ENCODE measurements around the gene YPEL1. TPM values are rescaled to one million over a fixed set of nuclear protein-coding genes. Genes with fewer than 3 reads are reported as not detected.

YPEL1 gene
- total and polyA plus RNA-seq, 4 experiments from 2014 or later: 4.9 to 9.8 (median 6.6) TPM

GRCh38 chr22:21761086-21761485, 25.5 kb upstream of the YPEL1 start:
- ChIA-PET CTCF (ENCODE audit: partially characterized antibody) (interaction anchor here (0.6 kb wide), 1 partner anchor 165 kb away, joined by 5 read pairs; no protein-coding TSS in a partner anchor), POLR2A (ENCODE audit: partially characterized antibody) (interaction anchor here (0.7 to 1.8 kb wide), 2 partner anchors 26 to 1740 kb away, joined by 4 to 6 read pairs; partner anchors contain the start of gene YPEL1)
- Mint-ChIP-seq H3K4me3 (no peak overlapping the region), H3K4me1 (peaks cover 32 to 56% (median 46%) of the 10 kb centered on the region in 4 donors), H3K36me3 (peaks cover 32 to 77% of the 10 kb centered on the region in 2 donors), H3K9me3 (no peaks in the 10 kb centered on the region), H3K27ac (peak overlapping the region in 1 of 7 donors; percentile 38), H3K27me3 (no peaks in the 10 kb centered on the region)
- H3K27ac ChIP-seq (ENCODE audit: low read depth, low read length): no peak overlapping the region
- intact Hi-C loops (cut with micrococcal nuclease): no loop called here
- H3K4me3 ChIP-seq (ENCODE audit: low read length in 2 of 2): no peak overlapping the region
- H3K4me1 ChIP-seq (ENCODE audit: insufficient read depth, low read length): peaks cover 61% of the 10 kb centered on the region
- no peaks in the 10 kb centered on the region for H3K9me3 ChIP-seq (ENCODE audit: control insufficient read depth in 1 of 2, low read length in 2 of 2)
- H3K27me3 ChIP-seq (ENCODE audit: insufficient read depth, low read length): no peaks in the 10 kb centered on the region
- peaks cover 42% of the 10 kb centered on the region for H3K36me3 ChIP-seq (ENCODE audit: insufficient read depth, low read length)
- no peak for DNase-seq

GRCh38 chr22:21760640-21761039, 25.0 kb upstream of the YPEL1 start:
- Histone ChIP-seq H3K4me3 (ENCODE audit: low read length in 2 of 2) (no peak overlapping the region), H3K36me3 (ENCODE audit: insufficient read depth, low read length) (peaks cover 42% of the 10 kb centered on the region), H3K9me3 (ENCODE audit: control insufficient read depth in 1 of 2, low read length in 2 of 2) (no peaks in the 10 kb centered on the region), H3K27me3 (ENCODE audit: insufficient read depth, low read length) (no peaks in the 10 kb centered on the region), H3K27ac (ENCODE audit: low read depth, low read length) (no peak overlapping the region), H3K4me1 (ENCODE audit: insufficient read depth, low read length) (peaks cover 60% of the 10 kb centered on the region)
- Mint-ChIP-seq H3K36me3 (peaks cover 30 to 80% of the 10 kb centered on the region in 2 donors), H3K27ac (peak overlapping the region in 2 of 7 donors; percentile 19 to 64), H3K9me3 (no peaks in the 10 kb centered on the region), H3K4me1 (peaks cover 31 to 52% (median 42%) of the 10 kb centered on the region in 4 donors), H3K27me3 (no peaks in the 10 kb centered on the region), H3K4me3 (no peak overlapping the region)
- DNase-seq: no peak
- intact Hi-C loops (cut with micrococcal nuclease): no loop called here
- CTCF ChIA-PET (ENCODE audit: partially characterized antibody): no interaction called here
- POLR2A ChIA-PET (ENCODE audit: partially characterized antibody): interaction anchor here (0.7 to 1.8 kb wide), 2 partner anchors 25 to 1739 kb away, joined by 4 to 6 read pairs; partner anchors contain the start of gene YPEL1

- Mint-ChIP-seq H3K27me3 (no peaks in the 10 kb centered on the region), H3K4me1 (peaks cover 23 to 43% (median 34%) of the 10 kb centered on the region in 4 donors), H3K9me3 (no peaks in the 10 kb centered on the region), H3K4me3 (no peak overlapping the region), H3K27ac (peak overlapping the region in 1 of 7 donors; percentile 60), H3K36me3 (peaks cover 27 to 73% of the 10 kb centered on the region in 2 donors)
- ChIA-PET POLR2A (ENCODE audit: partially characterized antibody) (interaction anchor here (1.8 kb wide), 1 partner anchor 24 kb away, joined by 6 read pairs; the partner anchor contains the start of gene YPEL1), CTCF (ENCODE audit: partially characterized antibody) (no interaction called here)
- intact Hi-C loops (cut with micrococcal nuclease): no loop called here
- Histone ChIP-seq H3K4me1 (ENCODE audit: insufficient read depth, low read length) (peaks cover 52% of the 10 kb centered on the region), H3K4me3 (ENCODE audit: low read length in 2 of 2) (no peak overlapping the region), H3K27ac (ENCODE audit: low read depth, low read length) (no peak overlapping the region), H3K36me3 (ENCODE audit: insufficient read depth, low read length) (peaks cover 35% of the 10 kb centered on the region), H3K9me3 (ENCODE audit: control insufficient read depth in 1 of 2, low read length in 2 of 2) (no peaks in the 10 kb centered on the region), H3K27me3 (ENCODE audit: insufficient read depth, low read length) (no peaks in the 10 kb centered on the region)
- DNase-seq: no peak
Measured at GRCh38 chr22:21759646-21760376, 24.2 kb upstream of the YPEL1 start.

GRCh38 chr22:21759093-21759492, 23.5 kb upstream of the YPEL1 start:
- Mint-ChIP-seq H3K4me1 (peaks cover 16 to 36% (median 27%) of the 10 kb centered on the region in 4 donors), H3K4me3 (no peak overlapping the region), H3K27me3 (no peaks in the 10 kb centered on the region), H3K27ac (peak overlapping the region in 1 of 7 donors; percentile 15), H3K36me3 (peaks cover 31 to 69% of the 10 kb centered on the region in 2 donors), H3K9me3 (peaks cover 0 to 3% (median 0%) of the 10 kb centered on the region in 8 donors)
- no peak overlapping the region for H3K27ac ChIP-seq (ENCODE audit: low read depth, low read length)
- peaks cover 45% of the 10 kb centered on the region for H3K4me1 ChIP-seq (ENCODE audit: insufficient read depth, low read length)
- POLR2A ChIA-PET (ENCODE audit: partially characterized antibody): no interaction called here
- CTCF ChIA-PET (ENCODE audit: partially characterized antibody): no interaction called here
- H3K4me3 ChIP-seq (ENCODE audit: low read length in 2 of 2): no peak overlapping the region
- no peaks in the 10 kb centered on the region for H3K27me3 ChIP-seq (ENCODE audit: insufficient read depth, low read length)
- DNase-seq: no peak
- intact Hi-C loops (cut with micrococcal nuclease): no loop called here
- H3K9me3 ChIP-seq (ENCODE audit: control insufficient read depth in 1 of 2, low read length in 2 of 2): no peaks in the 10 kb centered on the region
- H3K36me3 ChIP-seq (ENCODE audit: insufficient read depth, low read length): peaks cover 31% of the 10 kb centered on the region

- intact Hi-C loops (cut with micrococcal nuclease): no loop called here
- DNase-seq: no peak
- POLR2A ChIA-PET (ENCODE audit: partially characterized antibody): interaction anchor here (2.0 kb wide), 1 partner anchor 9 kb away, joined by 5 read pairs; no protein-coding TSS in a partner anchor
- no peaks in the 10 kb centered on the region for H3K27me3 ChIP-seq (ENCODE audit: insufficient read depth, low read length)
- no peak overlapping the region for H3K27ac ChIP-seq (ENCODE audit: low read depth, low read length)
- no peaks in the 10 kb centered on the region for H3K9me3 ChIP-seq (ENCODE audit: control insufficient read depth in 1 of 2, low read length in 2 of 2)
- no peak overlapping the region for H3K4me3 ChIP-seq (ENCODE audit: low read length in 2 of 2)
- Mint-ChIP-seq H3K4me1 (peaks cover 9 to 28% (median 20%) of the 10 kb centered on the region in 4 donors), H3K9me3 (peaks cover 0 to 3% (median 0%) of the 10 kb centered on the region in 8 donors), H3K4me3 (no peak overlapping the region), H3K27me3 (no peaks in the 10 kb centered on the region), H3K36me3 (peaks cover 31 to 62% of the 10 kb centered on the region in 2 donors), H3K27ac (peak overlapping the region in 2 of 7 donors; percentile 18 to 22)
- H3K36me3 ChIP-seq (ENCODE audit: insufficient read depth, low read length): peaks cover 23% of the 10 kb centered on the region
- CTCF ChIA-PET (ENCODE audit: partially characterized antibody): no interaction called here
- H3K4me1 ChIP-seq (ENCODE audit: insufficient read depth, low read length): peaks cover 37% of the 10 kb centered on the region
Measured at GRCh38 chr22:21758091-21758864, 22.7 kb upstream of the YPEL1 start.

- peaks cover 0 to 10% (median 2%) of the 10 kb centered on the region in 4 donors for H3K4me1 Mint-ChIP-seq
- no peaks in the 10 kb centered on the region for H3K27me3 Mint-ChIP-seq
- peak overlapping the region in 2 of 7 donors; percentile 1 to 10 for H3K27ac Mint-ChIP-seq
- no peak for DNase-seq
- Histone ChIP-seq H3K27me3 (ENCODE audit: insufficient read depth, low read length) (no peaks in the 10 kb centered on the region), H3K27ac (ENCODE audit: low read depth, low read length) (no peak overlapping the region), H3K9me3 (ENCODE audit: control insufficient read depth in 1 of 2, low read length in 2 of 2) (no peaks in the 10 kb centered on the region), H3K36me3 (ENCODE audit: insufficient read depth, low read length) (peaks cover 12% of the 10 kb centered on the region), H3K4me1 (ENCODE audit: insufficient read depth, low read length) (peaks cover 17% of the 10 kb centered on the region), H3K4me3 (ENCODE audit: low read length in 2 of 2) (no peak overlapping the region)
- ChIA-PET POLR2A (ENCODE audit: partially characterized antibody) (no interaction called here), CTCF (ENCODE audit: partially characterized antibody) (no interaction called here)
- peaks cover 0 to 3% (median 0%) of the 10 kb centered on the region in 8 donors for H3K9me3 Mint-ChIP-seq
- intact Hi-C loops (cut with micrococcal nuclease): no loop called here
- peaks cover 21 to 41% of the 10 kb centered on the region in 2 donors for H3K36me3 Mint-ChIP-seq
- H3K4me3 Mint-ChIP-seq: no peak overlapping the region
Measured at GRCh38 chr22:21755851-21756284, 20.3 kb upstream of the YPEL1 start.

- Mint-ChIP-seq H3K36me3 (peaks cover 21 to 31% of the 10 kb centered on the region in 2 donors), H3K4me1 (peaks cover 0 to 6% (median 0%) of the 10 kb centered on the region in 4 donors), H3K27ac (peak overlapping the region in 1 of 7 donors; percentile 72), H3K9me3 (peaks cover 0 to 3% (median 0%) of the 10 kb centered on the region in 8 donors), H3K27me3 (no peaks in the 10 kb centered on the region), H3K4me3 (no peak overlapping the region)
- no peak for DNase-seq
- Histone ChIP-seq H3K9me3 (ENCODE audit: control insufficient read depth in 1 of 2, low read length in 2 of 2) (no peaks in the 10 kb centered on the region), H3K27me3 (ENCODE audit: insufficient read depth, low read length) (no peaks in the 10 kb centered on the region), H3K27ac (ENCODE audit: low read depth, low read length) (no peak overlapping the region), H3K4me1 (ENCODE audit: insufficient read depth, low read length) (peaks cover 13% of the 10 kb centered on the region), H3K4me3 (ENCODE audit: low read length in 2 of 2) (peak overlapping the region in 1 of 2 donors; percentile 27), H3K36me3 (ENCODE audit: insufficient read depth, low read length) (peaks cover 12% of the 10 kb centered on the region)
- POLR2A ChIA-PET (ENCODE audit: partially characterized antibody): no interaction called here
- CTCF ChIA-PET (ENCODE audit: partially characterized antibody): no interaction called here
- intact Hi-C loops (cut with micrococcal nuclease): no loop called here
Measured at GRCh38 chr22:21754523-21754922, 18.9 kb upstream of the YPEL1 start.
